ENCODE results near the gene TMEM45A. TPM values are rescaled to one million over a fixed set of nuclear protein-coding genes. Genes with fewer than 3 reads are reported as not detected.
"Not testable (repeated sequence)": the region's sequence is repeated elsewhere in the genome, so short reads cannot be mapped to it uniquely, and the experiment has no call there.

TMEM45A gene
- total RNA-seq, 2 experiments from 2014 or later = 1.1 to 1.8 TPM

GRCh38 chr3:100577382-100578008 lies 85.1 kb downstream of the TMEM45A start:
- ChIA-PET POLR2A (no interaction called here), CTCF (interaction anchor here (1.7 to 1.8 kb wide), 2 partner anchors 12 to 115 kb away, joined by 5 to 7 read pairs; no protein-coding TSS in a partner anchor)
- DNase-seq = no peak
- TF ChIP-seq CTCF (IDR thresholded peaks at IDR 0.05) = no peak
- no peak overlapping the region for H3K4me3 Mint-ChIP-seq
- intact Hi-C loops (cut with micrococcal nuclease) = no loop called here
- ATAC-seq = no peak
- H3K36me3 Mint-ChIP-seq (ENCODE audit: low read depth) = no peaks in the 10 kb centered on the region
- no peak overlapping the region for H3K27ac Mint-ChIP-seq
- H3K9me3 Mint-ChIP-seq = no peaks in the 10 kb centered on the region
- no peaks in the 10 kb centered on the region for H3K4me1 Mint-ChIP-seq (ENCODE audit: low read depth)
- peaks cover 2% of the 10 kb centered on the region for H3K27me3 Mint-ChIP-seq

GRCh38 chr3:100578646-100579045 lies 86.2 kb downstream of the TMEM45A start:
- no peak for DNase-seq
- H3K27me3 Mint-ChIP-seq = peaks cover 2% of the 10 kb centered on the region
- TF ChIP-seq CTCF (IDR thresholded peaks at IDR 0.05) = no peak
- H3K36me3 Mint-ChIP-seq (ENCODE audit: low read depth) = no peaks in the 10 kb centered on the region
- H3K4me1 Mint-ChIP-seq (ENCODE audit: low read depth) = no peaks in the 10 kb centered on the region
- no peaks in the 10 kb centered on the region for H3K9me3 Mint-ChIP-seq
- no peak overlapping the region for H3K4me3 Mint-ChIP-seq
- ChIA-PET CTCF (interaction anchor here (0.7 to 3.0 kb wide), 3 partner anchors 11 to 153 kb away, joined by 3 to 8 read pairs (median 7); no protein-coding TSS in a partner anchor), POLR2A (no interaction called here)
- ATAC-seq = no peak
- H3K27ac Mint-ChIP-seq = no peak overlapping the region
- intact Hi-C loops (cut with micrococcal nuclease) = no loop called here

- no peak overlapping the region for H3K4me3 Mint-ChIP-seq
- H3K27ac Mint-ChIP-seq = no peak overlapping the region
- H3K27me3 Mint-ChIP-seq = no peaks in the 10 kb centered on the region
- ChIA-PET CTCF (interaction anchor here (1.2 to 3.0 kb wide), 4 partner anchors 10 to 118 kb away, joined by 3 to 8 read pairs (median 4); no protein-coding TSS in a partner anchor), POLR2A (no interaction called here)
- DNase-seq = no peak
- no peak for ATAC-seq
- no peaks in the 10 kb centered on the region for H3K4me1 Mint-ChIP-seq (ENCODE audit: low read depth)
- intact Hi-C loops (cut with micrococcal nuclease) = no loop called here
- no peak for TF ChIP-seq CTCF (IDR thresholded peaks at IDR 0.05)
- H3K9me3 Mint-ChIP-seq = no peaks in the 10 kb centered on the region
- H3K36me3 Mint-ChIP-seq (ENCODE audit: low read depth) = no peaks in the 10 kb centered on the region
These were observed 87.7 kb downstream of the TMEM45A start for GRCh38 chr3:100580147-100580546.

GRCh38 chr3:100581650-100582049 lies 89.2 kb downstream of the TMEM45A start:
- intact Hi-C loops (cut with micrococcal nuclease) = no loop called here
- H3K27me3 Mint-ChIP-seq = no peaks in the 10 kb centered on the region
- ChIA-PET CTCF (interaction anchor here (3.0 kb wide), 1 partner anchor 10 kb away, joined by 8 read pairs; no protein-coding TSS in a partner anchor), POLR2A (no interaction called here)
- no peaks in the 10 kb centered on the region for H3K4me1 Mint-ChIP-seq (ENCODE audit: low read depth)
- no peak for DNase-seq
- TF ChIP-seq CTCF (IDR thresholded peaks at IDR 0.05) = no peak
- H3K4me3 Mint-ChIP-seq = no peak overlapping the region
- no peak for ATAC-seq
- H3K9me3 Mint-ChIP-seq = no peaks in the 10 kb centered on the region
- no peaks in the 10 kb centered on the region for H3K36me3 Mint-ChIP-seq (ENCODE audit: low read depth)
- H3K27ac Mint-ChIP-seq = no peak overlapping the region

- H3K9me3 Mint-ChIP-seq; H3K4me1 Mint-ChIP-seq (ENCODE audit: low read depth); H3K27ac Mint-ChIP-seq; intact Hi-C loops (cut with micrococcal nuclease); DNase-seq; H3K4me3 Mint-ChIP-seq; H3K36me3 Mint-ChIP-seq (ENCODE audit: low read depth); ATAC-seq; H3K27me3 Mint-ChIP-seq; CTCF ChIA-PET: not testable (repeated sequence)
- POLR2A ChIA-PET = interaction anchor here (0.6 kb wide), 1 partner anchor 123 kb away, joined by 3 read pairs; no protein-coding TSS in a partner anchor
These were observed 89.7 kb downstream of the TMEM45A start for GRCh38 chr3:100582157-100582556.
